H9 (cell line): ENCODE results near the gene NCAM1. TPM values are rescaled to one million over a fixed set of nuclear protein-coding genes. Genes with fewer than 3 reads are reported as not detected.

Experiments
- DNase-seq: peaks from one replicate; pipeline ENCODE4 v3.0.0-alpha.2; 2017
- H2AFZ ChIP-seq: one replicate; pipeline ENCODE4 v1.6.1; 2013; ENCODE audit warnings: mild to moderate bottlenecking, low read length, control low read depth, moderate library complexity
- H2AK5ac ChIP-seq: 2 replicates; pipeline ENCODE4 v1.6.1; 2013; ENCODE audit warnings: low read length, control low read depth, mixed read lengths; ENCODE audit not compliant: insufficient read length
- H2BK120ac ChIP-seq: one replicate; pipeline ENCODE4 v1.6.1; 2013; ENCODE audit warnings: low read depth, mild to moderate bottlenecking, low read length, control low read depth, inconsistent platforms; ENCODE audit not compliant: poor library complexity, severe bottlenecking
- H2BK12ac ChIP-seq: 2 replicates; pipeline ENCODE4 v1.6.1; 2013; ENCODE audit warnings: low read length, control low read depth, mixed read lengths, low read depth; ENCODE audit not compliant: insufficient read length
- H2BK15ac ChIP-seq: 2 replicates; pipeline ENCODE4 v1.6.1; 2013; ENCODE audit warnings: low read depth, low read length, control low read depth
- H2BK20ac ChIP-seq: one replicate; pipeline ENCODE4 v1.6.1; 2013; ENCODE audit warnings: low read depth, mild to moderate bottlenecking, low read length, control low read depth, inconsistent platforms; ENCODE audit not compliant: poor library complexity, severe bottlenecking
- H2BK5ac ChIP-seq: 2 replicates; pipeline ENCODE4 v1.6.1; 2013; ENCODE audit warnings: low read length, control low read depth, mixed read lengths; ENCODE audit not compliant: insufficient read length
- H3K14ac ChIP-seq: 2 replicates; pipeline ENCODE4 v1.6.1; 2013; ENCODE audit warnings: low read length, control low read depth; ENCODE audit not compliant: insufficient read depth
- H3K18ac ChIP-seq: 2 replicates; pipeline ENCODE4 v1.6.1; 2013; ENCODE audit warnings: low read depth, mild to moderate bottlenecking, mixed read lengths, low read length, control low read depth; ENCODE audit not compliant: insufficient read length
- H3K23ac ChIP-seq: 2 replicates; pipeline ENCODE4 v1.6.1; 2013; ENCODE audit warnings: low read length, control low read depth, mixed read lengths, low read depth; ENCODE audit not compliant: insufficient read length
- H3K23me2 ChIP-seq: 2 replicates; pipeline ENCODE4 v1.6.1; 2013; ENCODE audit warnings: low read depth, mild to moderate bottlenecking, mixed read lengths, low read length, control low read depth; ENCODE audit not compliant: insufficient read length, poor library complexity, severe bottlenecking
- H3K27ac ChIP-seq: 2 replicates; pipeline ENCODE4 v1.5.1; 2013; ENCODE audit warnings: low read length, control low read depth, mixed read lengths, low read depth; ENCODE audit not compliant: insufficient read length
- H3K27me3 ChIP-seq: 2 replicates; pipeline ENCODE4 v1.6.1; 2013; ENCODE audit warnings: low read length, control low read depth, inconsistent platforms; ENCODE audit not compliant: insufficient read depth
- H3K4ac ChIP-seq: 2 replicates; pipeline ENCODE4 v1.6.1; 2013; ENCODE audit warnings: low read depth, mild to moderate bottlenecking, control low read depth, inconsistent platforms, low read length, moderate library complexity
- H3K4me1 ChIP-seq: 2 replicates; pipeline ENCODE4 v1.6.1; 2013; ENCODE audit warnings: low read length, control low read depth, inconsistent platforms; ENCODE audit not compliant: insufficient read depth
- H3K4me2 ChIP-seq: 2 replicates; pipeline ENCODE4 v1.6.1; 2013; ENCODE audit warnings: low read length, control low read depth, mixed read lengths; ENCODE audit not compliant: insufficient read length, insufficient read depth
- H3K56ac ChIP-seq: 2 replicates; pipeline ENCODE4 v1.6.1; 2013; ENCODE audit warnings: low read depth, mild to moderate bottlenecking, mixed read lengths, low read length, control low read depth; ENCODE audit not compliant: insufficient read length
- H3K79me1 ChIP-seq: 2 replicates; pipeline ENCODE4 v1.6.1; 2013; ENCODE audit warnings: low read depth, mild to moderate bottlenecking, moderate library complexity, low read length, control low read depth, inconsistent platforms; ENCODE audit not compliant: insufficient read depth, poor library complexity, severe bottlenecking
- H3K79me2 ChIP-seq: 2 replicates; pipeline ENCODE4 v1.6.1; 2013; ENCODE audit warnings: low read length, control low read depth, inconsistent platforms; ENCODE audit not compliant: insufficient read depth
- H3K9ac ChIP-seq: 2 replicates; pipeline ENCODE4 v1.6.1; 2013; ENCODE audit warnings: low read length, control low read depth, mixed read lengths; ENCODE audit not compliant: insufficient read length; ENCODE audit errors: extremely low read depth
- H3K9me3 ChIP-seq: one replicate; pipeline ENCODE4 v1.6.1; 2013; ENCODE audit warnings: low read depth, low read length, inconsistent platforms; ENCODE audit not compliant: control insufficient read depth
- H3T11ph ChIP-seq: one replicate; pipeline ENCODE4 v1.6.1; 2013; ENCODE audit warnings: mild to moderate bottlenecking, low read length, control low read depth, inconsistent platforms
- H4K20me1 ChIP-seq: one replicate; pipeline ENCODE4 v1.6.1; 2013; ENCODE audit not compliant: control insufficient read depth, insufficient read length, insufficient read depth
- H4K5ac ChIP-seq: 2 replicates; pipeline ENCODE4 v1.6.1; 2013; ENCODE audit warnings: low read depth, mild to moderate bottlenecking, mixed read lengths, low read length, control low read depth; ENCODE audit not compliant: insufficient read length
- H4K8ac ChIP-seq: replicated peaks from 2 replicates; pipeline ENCODE4 v1.6.1; 2013; ENCODE audit warnings: low read length, control low read depth, mixed read lengths, low read depth; ENCODE audit not compliant: insufficient read length
- H4K91ac ChIP-seq: 2 replicates; pipeline ENCODE4 v1.6.1; 2013; ENCODE audit warnings: low read depth, mild to moderate bottlenecking, moderate library complexity, mixed read lengths, low read length, control low read depth; ENCODE audit not compliant: insufficient read length
- H3K27ac Mint-ChIP-seq, 3 experiments: 2 replicates in 2 of 3; 3 replicates in 1 of 3; pipeline ENCODE4 v1.8.0; 2020 to 2021; ENCODE audit warnings: mixed read lengths in 3 of 3, mild to moderate bottlenecking in 1 of 3, moderate library complexity in 1 of 3
- H3K27me3 Mint-ChIP-seq: 2 replicates; pipeline ENCODE4 v1.8.0; 2021; ENCODE audit warnings: low read depth, mild to moderate bottlenecking, moderate library complexity, mixed read lengths
- H3K36me3 Mint-ChIP-seq, 3 experiments: 2 replicates in 2 of 3; 3 replicates in 1 of 3; pipeline ENCODE4 v1.8.0; 2020 to 2021; ENCODE audit warnings: low read depth in 3 of 3, mixed read lengths in 3 of 3; ENCODE audit not compliant: insufficient read depth in 1 of 3
- H3K4me1 Mint-ChIP-seq, 2 experiments: 2 replicates each; pipeline ENCODE4 v1.8.0; 2020; ENCODE audit warnings: mixed read lengths in 2 of 2
- H3K4me3 Mint-ChIP-seq, 2 experiments: 2 replicates in 1 of 2; 3 replicates in 1 of 2; pipeline ENCODE4 v1.8.0; 2020 to 2021; ENCODE audit warnings: mild to moderate bottlenecking in 2 of 2, mixed read lengths in 2 of 2, moderate library complexity in 1 of 2
- H3K9me3 Mint-ChIP-seq, 2 experiments: 2 replicates in 1 of 2; 3 replicates in 1 of 2; pipeline ENCODE4 v1.8.0; 2020; ENCODE audit warnings: mild to moderate bottlenecking in 2 of 2, mixed read lengths in 2 of 2, moderate library complexity in 1 of 2
- WGBS: extraction: QIAGEN DNeasy Blood & Tissue Kit; methylation state at CpG from one replicate; pipeline ENCODE4 v1.1.7; 2013; ENCODE audit warnings: missing lambda C conversion rate, low lambda C conversion rate, mixed read lengths; ENCODE audit not compliant: insufficient read length; ENCODE audit errors: extremely low coverage; 5-methylcytosine and 5-hydroxymethylcytosine counted together
- total RNA-seq: library from RNA; stranded (reverse); gene quantifications from 2 replicates; pipeline ENCODE4 v1.2.1, GENCODE V29; 2021
- TF ChIP-seq, protein P1 (sequence below): fragments of 200-600 bp; sonication (generic); conservative IDR thresholded peaks from 3 replicates; pipeline ENCODE4 v1.8.0; 2021; ENCODE audit warnings: antibody characterized with exemption, mild to moderate bottlenecking

The NCAM1 gene
- total RNA-seq, 1 experiment from 2014 or later = 2.5 TPM

GRCh38 chr11:113106507-113106906 lies 145.3 kb downstream of the NCAM1 start:
- Histone ChIP-seq H3K4me2 (no peak overlapping the region), H3K23me2 (no peaks in the 10 kb centered on the region), H2BK20ac (no peak overlapping the region), H3K27me3 (no peaks in the 10 kb centered on the region), H3K56ac (no peak overlapping the region), H4K8ac (no peak overlapping the region), H3K14ac (no peak overlapping the region), H2BK5ac (no peak overlapping the region), H3K79me1 (no peaks in the 10 kb centered on the region), H3T11ph (no peak overlapping the region), H2BK15ac (no peak overlapping the region), H4K5ac (no peak overlapping the region), H3K18ac (no peak overlapping the region), H3K9me3 (no peaks in the 10 kb centered on the region), H2BK120ac (no peak overlapping the region), H3K4me1 (peaks cover 2% of the 10 kb centered on the region; the same call in 1 of the 2 replicates), H2AK5ac (no peak overlapping the region), H3K9ac (no peak overlapping the region), H3K23ac (no peak overlapping the region), H3K79me2 (no peaks in the 10 kb centered on the region), H3K27ac (no peak overlapping the region), H4K20me1 (no peaks in the 10 kb centered on the region), H4K91ac (no peak overlapping the region), H2AFZ (no peak overlapping the region), H2BK12ac (no peak overlapping the region), H3K4ac (no peak overlapping the region)
- no CpG with 5 or more reads among the region's 2 CpGs for WGBS
- H3K4me3 Mint-ChIP-seq = no peak overlapping the region
- TF ChIP-seq, protein P1, sequence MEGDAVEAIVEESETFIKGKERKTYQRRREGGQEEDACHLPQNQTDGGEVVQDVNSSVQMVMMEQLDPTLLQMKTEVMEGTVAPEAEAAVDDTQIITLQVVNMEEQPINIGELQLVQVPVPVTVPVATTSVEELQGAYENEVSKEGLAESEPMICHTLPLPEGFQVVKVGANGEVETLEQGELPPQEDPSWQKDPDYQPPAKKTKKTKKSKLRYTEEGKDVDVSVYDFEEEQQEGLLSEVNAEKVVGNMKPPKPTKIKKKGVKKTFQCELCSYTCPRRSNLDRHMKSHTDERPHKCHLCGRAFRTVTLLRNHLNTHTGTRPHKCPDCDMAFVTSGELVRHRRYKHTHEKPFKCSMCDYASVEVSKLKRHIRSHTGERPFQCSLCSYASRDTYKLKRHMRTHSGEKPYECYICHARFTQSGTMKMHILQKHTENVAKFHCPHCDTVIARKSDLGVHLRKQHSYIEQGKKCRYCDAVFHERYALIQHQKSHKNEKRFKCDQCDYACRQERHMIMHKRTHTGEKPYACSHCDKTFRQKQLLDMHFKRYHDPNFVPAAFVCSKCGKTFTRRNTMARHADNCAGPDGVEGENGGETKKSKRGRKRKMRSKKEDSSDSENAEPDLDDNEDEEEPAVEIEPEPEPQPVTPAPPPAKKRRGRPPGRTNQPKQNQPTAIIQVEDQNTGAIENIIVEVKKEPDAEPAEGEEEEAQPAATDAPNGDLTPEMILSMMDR = no peak
- H3K27ac Mint-ChIP-seq = no peak overlapping the region
- H3K27me3 Mint-ChIP-seq = peaks cover 2% of the 10 kb centered on the region; the same call in 1 of the 2 replicates
- H3K4me1 Mint-ChIP-seq = peaks cover 14 to 17% of the 10 kb centered on the region in 2 experiments
- no peak for DNase-seq
- no peaks in the 10 kb centered on the region for H3K9me3 Mint-ChIP-seq
- H3K36me3 Mint-ChIP-seq = no peaks in the 10 kb centered on the region
